Vagina (tissue), 2 donors: Measurements from ENCODE around the gene MCF2L.

Experiments used
- POLR2A ChIP-seq, 2 donors: fragments of 450-650 bp; IDR thresholded peaks; one replicate each; pipeline ENCODE4 v1.6.1; 2017; ENCODE audit warnings: antibody characterized with exemption in 2 of 2, mild to moderate bottlenecking in 2 of 2, moderate library complexity in 2 of 2
- POLR2AphosphoS5 ChIP-seq, 2 donors: sonication (generic); formaldehyde crosslinking; IDR thresholded peaks; one replicate each; pipeline ENCODE4 v1.9.0; 2017; ENCODE audit warnings: antibody characterized with exemption in 2 of 2, mild to moderate bottlenecking in 2 of 2, low read depth in 1 of 2; ENCODE audit not compliant: insufficient read depth in 1 of 2
- TF ChIP-seq, protein P1 (sequence below), 3 experiments: fragments of 450-650 bp in 2 of 3; fragments of 200-600 bp in 1 of 3; sonication (generic) in 1 of 3; IDR thresholded peaks; one replicate each; pipeline ENCODE4 v1.5.1; 2017 to 2019; ENCODE audit warnings: antibody characterized with exemption in 3 of 3, mild to moderate bottlenecking in 2 of 3, moderate library complexity in 2 of 3

DNA sequence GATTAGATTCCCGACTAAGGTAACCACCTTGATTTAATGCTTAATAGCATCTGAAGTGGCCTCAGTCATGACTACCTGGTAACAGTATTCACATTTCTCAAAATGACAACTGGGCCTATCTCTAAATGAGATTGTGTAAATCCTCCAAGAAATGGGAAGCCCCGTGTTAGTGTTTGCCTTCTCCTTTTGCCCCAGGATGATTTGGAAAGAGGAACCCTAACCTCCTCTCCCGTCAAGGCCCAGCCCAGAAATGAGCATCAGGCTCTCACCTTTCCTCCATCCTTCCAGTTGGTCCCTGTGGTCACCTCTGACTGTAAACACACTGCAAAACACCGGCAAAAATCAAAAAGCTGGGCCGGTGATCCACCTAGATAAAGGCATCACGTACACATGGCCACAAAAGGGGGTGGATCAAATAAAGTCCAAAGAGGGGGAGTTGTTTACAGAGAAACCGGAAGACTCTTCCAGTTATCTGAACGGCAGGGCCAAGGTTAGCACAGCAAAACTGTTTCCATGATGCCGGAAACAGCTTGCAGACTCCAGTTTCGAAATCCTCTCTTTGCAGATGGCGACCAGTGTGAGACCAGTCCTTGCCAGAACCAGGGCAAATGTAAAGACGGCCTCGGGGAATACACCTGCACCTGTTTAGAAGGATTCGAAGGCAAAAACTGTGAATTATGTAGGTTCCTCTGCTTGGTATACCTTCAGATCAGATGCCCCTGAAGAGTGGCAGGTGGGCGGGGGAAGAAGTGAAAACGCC is 170.0 kb downstream of the MCF2L start:
- TF ChIP-seq, protein P1, sequence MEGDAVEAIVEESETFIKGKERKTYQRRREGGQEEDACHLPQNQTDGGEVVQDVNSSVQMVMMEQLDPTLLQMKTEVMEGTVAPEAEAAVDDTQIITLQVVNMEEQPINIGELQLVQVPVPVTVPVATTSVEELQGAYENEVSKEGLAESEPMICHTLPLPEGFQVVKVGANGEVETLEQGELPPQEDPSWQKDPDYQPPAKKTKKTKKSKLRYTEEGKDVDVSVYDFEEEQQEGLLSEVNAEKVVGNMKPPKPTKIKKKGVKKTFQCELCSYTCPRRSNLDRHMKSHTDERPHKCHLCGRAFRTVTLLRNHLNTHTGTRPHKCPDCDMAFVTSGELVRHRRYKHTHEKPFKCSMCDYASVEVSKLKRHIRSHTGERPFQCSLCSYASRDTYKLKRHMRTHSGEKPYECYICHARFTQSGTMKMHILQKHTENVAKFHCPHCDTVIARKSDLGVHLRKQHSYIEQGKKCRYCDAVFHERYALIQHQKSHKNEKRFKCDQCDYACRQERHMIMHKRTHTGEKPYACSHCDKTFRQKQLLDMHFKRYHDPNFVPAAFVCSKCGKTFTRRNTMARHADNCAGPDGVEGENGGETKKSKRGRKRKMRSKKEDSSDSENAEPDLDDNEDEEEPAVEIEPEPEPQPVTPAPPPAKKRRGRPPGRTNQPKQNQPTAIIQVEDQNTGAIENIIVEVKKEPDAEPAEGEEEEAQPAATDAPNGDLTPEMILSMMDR (IDR thresholded peaks at IDR 0.05) = no peak
- TF ChIP-seq POLR2A (IDR thresholded peaks at IDR 0.05) (no peak), POLR2AphosphoS5 (IDR thresholded peaks at IDR 0.05; ENCODE audit: insufficient read depth in 1 of 2, low read depth in 1 of 2) (no peak)
